ENCODE data around the gene GTF2I. TPM values are rescaled to one million over a fixed set of nuclear protein-coding genes. Genes with fewer than 3 reads are reported as not detected.

Gene GTF2I
- total and polyA plus RNA-seq, 4 donors = 27.4 to 97.9 (median 65.8) TPM

DNA sequence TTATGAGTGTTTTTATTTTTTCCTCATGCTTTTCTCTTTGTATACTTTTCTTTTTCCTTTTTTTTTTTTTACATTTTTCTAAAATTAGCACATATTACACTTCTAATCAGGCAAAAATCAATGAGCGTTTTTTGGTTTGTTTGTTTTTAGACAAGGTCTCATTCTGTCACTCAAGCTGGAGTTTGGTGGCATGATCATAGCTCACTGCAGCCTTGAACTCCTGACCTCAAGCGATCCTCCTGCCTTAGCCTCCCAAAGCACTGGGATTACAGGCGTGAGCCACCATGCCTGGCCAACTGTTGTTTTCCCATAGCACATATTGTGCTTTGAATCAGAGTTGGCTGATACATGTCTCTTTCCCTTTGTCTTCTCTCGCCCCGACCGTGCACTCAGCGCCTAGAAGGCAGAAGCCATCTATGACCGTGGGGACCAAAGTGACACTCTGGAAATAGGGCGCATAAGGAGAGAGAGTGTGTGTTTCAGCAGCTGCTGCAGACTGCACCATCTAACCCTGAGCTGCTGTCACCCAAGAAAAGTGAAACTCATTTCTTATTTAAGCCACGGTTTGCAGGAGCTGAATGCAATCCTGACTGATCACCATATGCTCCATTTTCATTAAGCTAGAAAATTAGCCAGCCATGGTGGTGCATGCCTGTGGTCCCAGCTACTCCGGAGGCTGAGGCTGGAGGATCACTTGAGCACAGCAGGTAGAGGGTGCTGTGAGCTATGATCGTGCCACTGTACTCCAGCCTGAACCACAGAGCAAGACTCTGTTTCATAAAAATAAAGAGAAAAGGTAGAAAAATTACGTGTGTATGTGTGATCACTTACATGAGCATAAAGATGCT lies 41.4 kb upstream of the GTF2I start:
- Histone ChIP-seq H3K9ac (ENCODE audit: low read depth in 1 of 2, low read length in 2 of 2) (no peak overlapping the region), H3K36me3 (ENCODE audit: control insufficient read depth in 4 of 4, insufficient read depth in 3 of 4, low read depth in 1 of 4, low read length in 3 of 4) (no peaks in the 10 kb centered on the region), H3K4me3 (ENCODE audit: low read depth in 1 of 3, low read length in 3 of 3) (no peak overlapping the region), H3K27me3 (ENCODE audit: control insufficient read depth in 4 of 4, insufficient read depth in 4 of 4, low read length in 3 of 4) (no peaks in the 10 kb centered on the region), H3K4me1 (ENCODE audit: control insufficient read depth in 4 of 4, insufficient read depth in 4 of 4, low read length in 3 of 4) (no peaks in the 10 kb centered on the region), H3K9me3 (ENCODE audit: control insufficient read depth in 4 of 4, low read length in 3 of 4) (no peaks in the 10 kb centered on the region), H3K27ac (ENCODE audit: low read depth in 1 of 2, low read length in 2 of 2) (no peak overlapping the region)
- 87% methylated on average over 13 of the region's 13 CpGs for WGBS
- TF ChIP-seq, protein P1, sequence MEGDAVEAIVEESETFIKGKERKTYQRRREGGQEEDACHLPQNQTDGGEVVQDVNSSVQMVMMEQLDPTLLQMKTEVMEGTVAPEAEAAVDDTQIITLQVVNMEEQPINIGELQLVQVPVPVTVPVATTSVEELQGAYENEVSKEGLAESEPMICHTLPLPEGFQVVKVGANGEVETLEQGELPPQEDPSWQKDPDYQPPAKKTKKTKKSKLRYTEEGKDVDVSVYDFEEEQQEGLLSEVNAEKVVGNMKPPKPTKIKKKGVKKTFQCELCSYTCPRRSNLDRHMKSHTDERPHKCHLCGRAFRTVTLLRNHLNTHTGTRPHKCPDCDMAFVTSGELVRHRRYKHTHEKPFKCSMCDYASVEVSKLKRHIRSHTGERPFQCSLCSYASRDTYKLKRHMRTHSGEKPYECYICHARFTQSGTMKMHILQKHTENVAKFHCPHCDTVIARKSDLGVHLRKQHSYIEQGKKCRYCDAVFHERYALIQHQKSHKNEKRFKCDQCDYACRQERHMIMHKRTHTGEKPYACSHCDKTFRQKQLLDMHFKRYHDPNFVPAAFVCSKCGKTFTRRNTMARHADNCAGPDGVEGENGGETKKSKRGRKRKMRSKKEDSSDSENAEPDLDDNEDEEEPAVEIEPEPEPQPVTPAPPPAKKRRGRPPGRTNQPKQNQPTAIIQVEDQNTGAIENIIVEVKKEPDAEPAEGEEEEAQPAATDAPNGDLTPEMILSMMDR (IDR thresholded peaks at IDR 0.05; ENCODE audit: low read depth, low read length, missing input control) = no peak
- TF ChIP-seq RAD21 (IDR thresholded peaks at IDR 0.05) (no peak), JUND (IDR thresholded peaks at IDR 0.05) (no peak), NR2F2 (IDR thresholded peaks at IDR 0.05) (no peak), RXRA (IDR thresholded peaks at IDR 0.05) (no peak), FOXA2 (IDR thresholded peaks at IDR 0.05) (no peak), TAF1 (conservative IDR thresholded peaks at IDR 0.05) (no peak), EGR1 (IDR thresholded peaks at IDR 0.05; ENCODE audit: low read depth in 2 of 2) (no peak), HNF4G (IDR thresholded peaks at IDR 0.05) (no peak), SP1 (IDR thresholded peaks at IDR 0.05) (no peak), GABPA (IDR thresholded peaks at IDR 0.05 in 1 of 2, conservative IDR thresholded peaks at IDR 0.05 in 1 of 2) (no peak), YY1 (IDR thresholded peaks at IDR 0.05) (no peak), FOXA1 (IDR thresholded peaks at IDR 0.05) (no peak), HNF4A (conservative IDR thresholded peaks at IDR 0.05) (no peak)
- TF ChIP-seq, protein P2, sequence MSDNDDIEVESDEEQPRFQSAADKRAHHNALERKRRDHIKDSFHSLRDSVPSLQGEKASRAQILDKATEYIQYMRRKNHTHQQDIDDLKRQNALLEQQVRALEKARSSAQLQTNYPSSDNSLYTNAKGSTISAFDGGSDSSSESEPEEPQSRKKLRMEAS (IDR thresholded peaks at IDR 0.05) = no peak
- TF ChIP-seq, protein P3, sequence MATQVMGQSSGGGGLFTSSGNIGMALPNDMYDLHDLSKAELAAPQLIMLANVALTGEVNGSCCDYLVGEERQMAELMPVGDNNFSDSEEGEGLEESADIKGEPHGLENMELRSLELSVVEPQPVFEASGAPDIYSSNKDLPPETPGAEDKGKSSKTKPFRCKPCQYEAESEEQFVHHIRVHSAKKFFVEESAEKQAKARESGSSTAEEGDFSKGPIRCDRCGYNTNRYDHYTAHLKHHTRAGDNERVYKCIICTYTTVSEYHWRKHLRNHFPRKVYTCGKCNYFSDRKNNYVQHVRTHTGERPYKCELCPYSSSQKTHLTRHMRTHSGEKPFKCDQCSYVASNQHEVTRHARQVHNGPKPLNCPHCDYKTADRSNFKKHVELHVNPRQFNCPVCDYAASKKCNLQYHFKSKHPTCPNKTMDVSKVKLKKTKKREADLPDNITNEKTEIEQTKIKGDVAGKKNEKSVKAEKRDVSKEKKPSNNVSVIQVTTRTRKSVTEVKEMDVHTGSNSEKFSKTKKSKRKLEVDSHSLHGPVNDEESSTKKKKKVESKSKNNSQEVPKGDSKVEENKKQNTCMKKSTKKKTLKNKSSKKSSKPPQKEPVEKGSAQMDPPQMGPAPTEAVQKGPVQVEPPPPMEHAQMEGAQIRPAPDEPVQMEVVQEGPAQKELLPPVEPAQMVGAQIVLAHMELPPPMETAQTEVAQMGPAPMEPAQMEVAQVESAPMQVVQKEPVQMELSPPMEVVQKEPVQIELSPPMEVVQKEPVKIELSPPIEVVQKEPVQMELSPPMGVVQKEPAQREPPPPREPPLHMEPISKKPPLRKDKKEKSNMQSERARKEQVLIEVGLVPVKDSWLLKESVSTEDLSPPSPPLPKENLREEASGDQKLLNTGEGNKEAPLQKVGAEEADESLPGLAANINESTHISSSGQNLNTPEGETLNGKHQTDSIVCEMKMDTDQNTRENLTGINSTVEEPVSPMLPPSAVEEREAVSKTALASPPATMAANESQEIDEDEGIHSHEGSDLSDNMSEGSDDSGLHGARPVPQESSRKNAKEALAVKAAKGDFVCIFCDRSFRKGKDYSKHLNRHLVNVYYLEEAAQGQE (IDR thresholded peaks at IDR 0.05) = no peak
- TF ChIP-seq, protein P4, sequence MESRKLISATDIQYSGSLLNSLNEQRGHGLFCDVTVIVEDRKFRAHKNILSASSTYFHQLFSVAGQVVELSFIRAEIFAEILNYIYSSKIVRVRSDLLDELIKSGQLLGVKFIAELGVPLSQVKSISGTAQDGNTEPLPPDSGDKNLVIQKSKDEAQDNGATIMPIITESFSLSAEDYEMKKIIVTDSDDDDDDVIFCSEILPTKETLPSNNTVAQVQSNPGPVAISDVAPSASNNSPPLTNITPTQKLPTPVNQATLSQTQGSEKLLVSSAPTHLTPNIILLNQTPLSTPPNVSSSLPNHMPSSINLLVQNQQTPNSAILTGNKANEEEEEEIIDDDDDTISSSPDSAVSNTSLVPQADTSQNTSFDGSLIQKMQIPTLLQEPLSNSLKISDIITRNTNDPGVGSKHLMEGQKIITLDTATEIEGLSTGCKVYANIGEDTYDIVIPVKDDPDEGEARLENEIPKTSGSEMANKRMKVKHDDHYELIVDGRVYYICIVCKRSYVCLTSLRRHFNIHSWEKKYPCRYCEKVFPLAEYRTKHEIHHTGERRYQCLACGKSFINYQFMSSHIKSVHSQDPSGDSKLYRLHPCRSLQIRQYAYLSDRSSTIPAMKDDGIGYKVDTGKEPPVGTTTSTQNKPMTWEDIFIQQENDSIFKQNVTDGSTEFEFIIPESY (IDR thresholded peaks at IDR 0.05) = no peak
- no peak for DNase-seq (ENCODE audit: low spot score)
